Hypothalamus (tissue), 51 donors: ENCODE measurements around the gene CDK5RAP2.
A peak's percentile ranks its signal among the peaks of the same experiment; 100 is the strongest.

Experiments
- DNase-seq, 51 donors: peaks; one replicate each; lab custom pipeline; 2025; lab: John Stamatoyannopoulos, UW

The CDK5RAP2 gene

DNA sequence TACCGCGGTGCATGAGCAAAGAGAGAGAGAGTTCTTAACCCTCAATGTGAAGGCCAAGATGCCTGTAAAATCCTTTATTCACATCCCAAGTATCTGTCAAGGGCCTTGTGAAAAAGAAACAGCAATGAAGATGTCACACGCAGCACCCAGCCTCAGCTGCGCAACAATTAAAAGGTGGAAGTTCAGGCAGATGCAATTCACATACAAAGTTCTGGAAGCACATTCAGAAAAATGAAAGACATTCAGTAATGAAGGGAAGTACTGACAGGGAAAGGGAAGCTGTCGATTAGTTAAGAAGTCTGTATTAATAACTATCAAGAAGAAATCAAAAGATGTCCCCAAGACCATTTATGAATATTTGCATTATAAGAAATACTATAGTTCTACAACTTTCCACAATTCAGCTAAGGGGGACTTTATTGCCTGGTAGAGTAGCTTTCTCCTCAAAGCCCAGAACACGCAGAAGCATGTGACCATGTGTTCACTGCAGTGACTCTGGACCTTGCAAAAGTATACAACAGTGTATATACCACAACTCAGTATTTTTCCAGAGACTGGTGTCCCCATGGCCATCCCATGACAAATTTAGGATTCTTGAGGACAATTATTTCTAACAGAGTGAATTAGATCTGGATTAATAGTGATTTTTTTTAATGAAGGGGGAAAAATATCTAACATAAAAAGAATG, 137.5 kb downstream of the CDK5RAP2 start:
- no peak for DNase-seq

DNA sequence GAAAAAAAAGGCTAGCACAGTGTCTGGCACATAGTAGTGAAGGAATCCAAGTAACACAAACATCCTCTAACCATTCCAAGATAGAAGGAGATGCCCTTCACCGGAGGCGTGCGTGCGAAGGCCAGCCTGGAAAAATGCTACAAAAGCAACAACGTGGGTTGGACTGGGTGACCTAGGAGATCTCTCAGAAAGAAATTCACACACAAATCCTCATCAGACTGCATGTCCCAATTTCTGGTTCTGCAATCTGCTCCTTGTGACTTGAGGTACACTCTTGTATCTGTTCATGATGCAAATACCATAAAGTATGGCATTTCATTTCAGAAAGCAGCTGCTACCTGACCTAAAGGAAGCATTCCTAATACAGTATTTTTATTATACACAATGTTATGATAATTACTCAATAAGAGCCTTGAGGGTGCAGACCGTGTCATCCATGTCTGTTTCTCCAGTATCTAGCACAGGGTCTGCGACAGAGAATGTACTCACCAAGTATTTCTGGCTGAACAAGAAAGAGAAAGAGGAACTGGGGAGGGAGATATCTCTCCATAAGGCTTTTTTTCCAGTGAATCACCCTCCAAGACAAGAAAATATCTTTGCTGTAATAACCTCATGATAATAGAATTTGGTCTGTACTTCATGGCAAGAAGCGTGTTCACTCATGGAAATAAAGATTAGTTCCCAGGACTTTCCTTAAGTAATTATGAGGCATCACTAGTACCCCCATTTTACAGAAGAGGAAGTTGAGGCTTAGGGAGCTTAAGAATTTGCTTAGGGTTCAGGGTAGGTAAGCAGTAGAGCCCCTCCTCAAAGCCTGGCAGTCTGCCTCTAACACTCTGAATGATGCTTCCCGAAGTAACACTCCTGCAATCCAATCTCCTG, 138.3 kb downstream of the CDK5RAP2 start:
- no peak for DNase-seq

DNA sequence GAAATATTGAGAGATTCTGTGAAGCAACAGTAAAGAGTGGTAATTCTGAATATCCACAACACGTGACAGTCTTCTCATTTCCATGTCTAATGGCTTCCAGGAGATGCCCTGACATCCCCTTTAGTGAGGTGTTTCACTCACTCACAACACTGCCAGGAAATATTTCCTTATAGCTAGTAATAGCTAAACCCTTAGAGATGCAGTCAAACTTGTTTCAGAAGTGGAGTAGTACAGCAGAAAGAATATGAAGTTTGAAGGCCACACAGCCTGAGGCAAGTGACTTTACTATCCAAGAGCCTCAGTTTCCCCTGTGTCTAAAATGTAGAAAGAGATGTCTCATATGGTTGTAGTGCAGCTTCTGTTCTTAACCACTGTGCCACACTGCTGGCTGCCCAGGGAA, 139.2 kb downstream of the CDK5RAP2 start:
- DNase-seq = no peak

DNA sequence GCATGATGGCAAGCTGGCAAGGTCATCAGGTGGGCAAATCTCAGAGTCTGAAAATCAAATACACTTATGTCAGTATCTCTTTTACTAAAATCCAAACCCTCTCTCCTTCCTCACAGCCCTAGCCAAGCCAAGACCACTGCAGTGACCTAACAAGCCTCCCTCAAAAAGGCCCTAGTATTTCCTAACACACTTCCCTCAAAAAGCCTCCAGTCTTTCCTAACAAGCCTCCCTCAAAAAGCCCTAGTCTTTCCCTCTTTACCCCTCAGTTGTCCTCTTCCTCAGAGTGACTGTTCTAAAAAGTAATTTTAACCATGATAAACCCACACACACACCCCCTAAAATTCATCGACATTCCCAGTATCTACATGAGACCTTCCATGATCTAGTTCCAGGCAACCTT, 140.0 kb downstream of the CDK5RAP2 start:
- no peak for DNase-seq

DNA sequence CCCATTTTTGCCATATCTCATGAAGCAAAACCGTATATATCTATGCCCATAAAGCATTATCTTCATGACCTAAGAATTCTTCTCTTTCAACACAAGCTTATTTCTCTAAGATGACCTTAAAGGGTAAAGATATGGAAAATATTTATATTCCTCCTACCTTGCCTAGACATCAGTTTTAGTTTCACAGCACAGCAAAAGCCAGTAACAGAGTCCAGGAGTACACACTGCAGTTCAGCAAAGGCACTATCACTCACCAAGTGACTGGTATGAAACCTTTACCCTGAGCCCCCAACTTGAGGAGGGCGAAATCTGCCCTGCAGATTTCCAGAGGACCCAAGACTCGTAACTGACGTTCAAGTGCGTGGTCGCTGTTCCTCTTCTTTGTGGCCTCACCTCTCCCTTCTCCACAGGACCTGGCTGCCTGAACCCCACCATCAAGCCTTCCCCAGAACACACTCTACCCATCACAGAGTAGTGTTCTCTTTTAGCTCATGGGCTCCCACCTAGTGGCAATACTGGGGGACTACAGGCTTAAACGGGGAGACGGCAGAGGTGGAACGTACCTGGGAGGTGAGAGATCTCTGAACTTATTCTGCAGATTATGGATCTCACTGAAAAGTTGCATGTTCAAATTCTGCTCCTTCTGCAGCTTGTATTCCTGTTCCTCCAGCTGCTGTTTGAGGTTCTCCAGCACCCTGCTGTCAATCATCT, 141.0 kb downstream of the CDK5RAP2 start:
- no peak for DNase-seq

DNA sequence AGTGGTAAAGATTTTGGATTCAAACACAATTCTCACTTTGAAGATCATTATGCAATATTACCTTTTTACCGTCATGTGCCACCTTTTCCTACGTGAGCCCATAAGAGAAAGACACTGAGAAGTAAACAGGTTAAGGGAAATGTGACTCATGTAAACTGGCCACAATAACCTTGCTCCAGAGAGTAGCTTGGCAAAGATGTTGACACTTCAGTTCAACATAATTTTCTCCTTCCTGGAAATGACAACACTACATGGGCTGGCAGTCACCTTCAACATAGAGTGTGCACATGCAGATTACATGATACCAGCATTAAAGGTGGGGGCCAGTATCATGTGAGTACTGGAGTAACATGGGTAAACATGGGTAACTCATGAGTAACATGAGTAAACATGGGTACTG, 141.9 kb downstream of the CDK5RAP2 start:
- no peak for DNase-seq

DNA sequence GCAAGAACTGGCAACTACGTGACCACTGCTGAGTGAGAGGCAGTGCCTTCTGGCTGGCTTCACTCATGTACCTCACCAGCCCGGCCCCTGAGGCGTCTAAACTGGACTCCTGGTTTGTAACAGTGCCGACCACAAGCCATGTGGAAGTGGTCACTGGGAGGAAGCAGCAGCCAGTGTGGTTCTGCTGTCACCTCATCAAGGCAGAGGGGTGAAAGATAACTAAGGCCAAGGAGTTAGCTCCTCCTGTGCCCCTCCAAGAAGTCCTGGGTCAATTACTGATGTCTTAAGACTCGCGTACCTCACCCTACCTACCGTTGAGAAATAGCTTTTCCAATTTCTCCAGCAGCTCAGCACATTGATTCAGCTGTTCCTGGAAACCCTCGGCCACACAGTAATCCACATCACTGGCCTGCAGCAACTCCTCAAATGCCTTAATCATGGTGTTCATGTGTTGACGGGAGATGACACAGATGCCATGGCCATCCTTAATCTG, 142.9 kb downstream of the CDK5RAP2 start:
- peak in 3 of 51 donors; percentile 2 to 8 (median 5) for DNase-seq

DNA sequence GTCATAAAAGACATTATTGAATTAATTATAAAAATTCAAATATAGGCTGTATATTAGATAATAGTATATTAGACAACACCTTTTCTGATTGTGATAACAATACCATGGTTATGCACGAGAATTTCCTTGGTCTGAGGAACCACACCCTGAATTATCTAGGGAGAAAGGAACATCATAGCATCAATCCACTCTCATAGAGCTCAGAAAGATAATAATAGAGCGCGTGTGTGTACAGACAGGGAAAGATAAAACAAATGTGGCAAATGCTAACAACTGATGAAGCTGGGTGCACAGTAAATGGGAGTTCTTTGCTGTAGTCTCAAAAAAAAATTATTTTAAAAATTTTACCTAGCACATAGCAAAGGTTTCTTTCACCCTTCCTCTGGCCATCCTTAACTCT, 143.5 kb downstream of the CDK5RAP2 start:
- DNase-seq = no peak

DNA sequence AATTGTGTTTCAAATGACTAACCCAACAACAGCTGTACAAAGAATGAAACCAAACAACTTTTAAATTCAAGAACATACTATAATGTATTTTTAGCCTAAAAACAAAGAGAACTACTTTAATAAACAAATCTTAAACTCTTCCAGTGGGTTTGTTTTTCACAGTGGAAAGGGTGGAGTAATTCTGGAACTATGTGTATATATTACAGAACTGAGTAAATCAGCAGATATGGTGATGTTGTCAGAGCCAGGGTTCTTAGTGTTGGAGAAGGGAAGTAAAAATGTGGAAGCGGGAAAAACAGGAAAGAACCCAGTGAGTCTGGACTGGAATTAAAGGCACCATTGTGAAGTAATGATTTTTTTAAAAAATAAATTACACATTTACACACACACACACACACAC, 144.9 kb downstream of the CDK5RAP2 start:
- DNase-seq = no peak

DNA sequence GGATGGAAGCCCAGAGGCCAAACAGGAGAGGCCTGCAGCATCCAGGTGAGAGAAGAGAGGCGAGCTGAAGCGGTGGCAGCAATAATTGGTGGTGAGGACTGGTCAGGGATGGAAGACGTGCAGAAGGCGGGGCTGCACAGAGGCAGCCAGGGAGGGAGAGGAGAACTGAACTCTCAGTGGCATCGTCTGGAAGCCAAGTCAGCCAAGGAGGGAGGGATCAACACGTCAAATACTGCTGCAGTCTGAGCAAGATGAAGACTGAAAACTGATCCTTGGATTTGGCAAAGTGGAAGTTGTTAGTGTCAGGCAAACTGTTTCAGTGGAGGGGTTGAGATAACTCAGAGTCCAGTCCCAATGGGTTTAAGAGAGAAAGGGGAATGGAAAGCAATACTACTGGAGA, 145.4 kb downstream of the CDK5RAP2 start:
- no peak for DNase-seq

DNA sequence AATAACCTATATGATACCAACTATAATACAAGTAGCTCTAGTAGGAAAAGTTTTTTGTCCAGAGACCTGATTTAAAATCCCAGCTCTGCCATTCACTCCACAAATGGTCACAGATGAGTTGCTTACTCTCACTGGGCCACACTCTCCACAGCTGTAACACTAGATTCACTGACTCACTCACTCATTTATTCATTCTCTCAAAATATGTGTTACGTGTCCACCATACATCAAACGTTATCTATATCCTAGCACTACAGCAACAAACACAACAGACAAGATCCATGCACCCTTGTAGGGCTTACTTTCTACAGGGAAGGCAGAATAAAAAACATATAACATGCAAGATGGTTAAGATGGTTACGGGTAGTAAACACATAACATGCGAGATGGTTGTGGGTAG, 146.3 kb downstream of the CDK5RAP2 start:
- DNase-seq = no peak

DNA sequence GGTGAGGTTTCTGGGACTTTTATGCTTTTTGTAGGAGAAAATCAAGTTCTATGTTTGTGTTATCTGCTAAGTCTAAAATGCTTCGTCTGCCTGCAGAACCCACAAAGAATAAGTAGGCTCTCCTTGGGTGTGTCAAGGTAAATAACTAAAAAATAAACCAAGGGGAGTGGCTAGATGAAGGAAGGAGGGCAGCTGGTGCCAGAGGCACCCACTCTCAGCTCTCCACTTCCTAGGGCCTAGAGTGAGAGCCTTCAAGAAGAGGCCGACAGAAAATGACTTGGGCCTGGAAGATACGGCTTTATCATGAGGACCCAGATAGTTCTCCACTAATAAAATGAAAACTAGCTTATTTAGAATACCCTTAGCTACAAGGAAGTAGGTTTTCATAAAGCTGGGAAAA, 147.4 kb downstream of the CDK5RAP2 start:
- no peak for DNase-seq

DNA sequence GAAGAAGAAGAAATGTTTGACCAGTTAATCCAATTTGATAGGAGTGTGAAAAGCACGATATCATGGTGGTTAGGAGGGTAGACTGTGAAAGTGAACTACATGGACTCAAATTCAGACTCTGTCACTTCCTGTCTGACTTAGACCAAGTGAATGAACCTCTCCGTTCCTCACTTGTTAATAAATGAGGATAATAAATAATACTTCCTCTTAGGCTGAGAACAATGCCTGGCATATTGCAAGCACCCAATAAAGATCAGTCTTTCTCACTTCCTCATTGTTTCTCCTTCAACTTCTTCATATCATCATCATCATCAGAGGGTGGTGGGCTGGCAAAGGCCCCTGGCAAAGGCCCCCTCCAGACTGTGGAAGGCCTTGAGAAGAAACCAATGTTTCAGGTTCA, 148.7 kb downstream of the CDK5RAP2 start:
- DNase-seq = no peak

DNA sequence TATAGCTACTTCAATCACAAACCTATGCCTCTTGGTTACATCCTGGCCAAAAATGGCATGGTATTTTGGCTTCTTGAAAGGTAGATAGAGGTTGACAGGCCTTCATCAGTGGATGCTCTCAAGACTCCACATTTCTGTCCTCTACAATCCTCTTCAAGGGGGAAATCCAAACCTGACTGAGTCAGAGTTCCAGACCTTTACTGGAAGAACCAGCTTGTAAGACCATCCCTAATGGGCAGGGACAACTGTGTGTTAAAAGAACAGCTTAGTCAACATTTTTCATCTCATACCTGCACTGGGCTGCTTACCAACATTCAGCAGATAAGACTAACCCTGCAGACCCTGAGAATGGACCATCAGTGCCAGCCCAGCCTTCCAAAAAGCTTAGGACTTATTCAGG, 155.7 kb downstream of the CDK5RAP2 start:
- no peak for DNase-seq

DNA sequence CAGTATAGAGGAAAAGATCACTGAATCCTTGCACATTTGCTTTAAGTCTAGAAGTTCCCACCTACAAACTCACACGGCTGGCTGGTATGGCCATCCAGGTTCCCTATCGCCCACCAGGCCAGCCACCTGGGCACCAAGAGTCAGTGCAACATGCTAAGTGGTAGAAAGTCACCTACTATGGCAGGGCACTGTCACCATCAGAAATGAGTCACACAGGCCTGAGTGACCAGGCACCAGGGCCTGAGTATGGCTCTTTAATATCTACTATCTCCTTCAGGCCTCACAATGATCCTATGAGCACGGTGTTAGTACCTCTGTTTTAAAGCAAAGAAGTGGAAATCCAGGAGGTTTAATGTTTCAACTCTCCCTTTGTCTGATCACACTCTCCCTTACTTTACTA, 156.2 kb downstream of the CDK5RAP2 start:
- DNase-seq = no peak

DNA sequence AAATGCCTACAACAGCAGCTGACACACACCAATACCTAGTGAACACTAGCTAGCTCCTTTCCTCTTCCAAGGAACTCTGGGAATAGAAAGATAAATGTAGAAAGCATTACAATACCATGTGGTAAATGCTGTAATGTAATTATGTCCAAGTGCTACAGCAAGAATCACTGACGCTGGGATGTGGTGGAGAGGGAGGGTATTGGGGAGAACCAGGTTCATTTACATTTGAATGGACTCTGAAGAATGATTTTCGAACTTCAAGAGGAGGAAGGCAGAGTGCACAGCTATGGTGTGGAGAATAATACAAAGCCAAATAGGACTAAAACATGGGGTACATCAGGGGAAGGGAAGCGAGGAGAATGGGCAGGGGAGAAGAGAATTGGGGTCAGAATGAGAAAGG, 158.0 kb downstream of the CDK5RAP2 start:
- no peak for DNase-seq

DNA sequence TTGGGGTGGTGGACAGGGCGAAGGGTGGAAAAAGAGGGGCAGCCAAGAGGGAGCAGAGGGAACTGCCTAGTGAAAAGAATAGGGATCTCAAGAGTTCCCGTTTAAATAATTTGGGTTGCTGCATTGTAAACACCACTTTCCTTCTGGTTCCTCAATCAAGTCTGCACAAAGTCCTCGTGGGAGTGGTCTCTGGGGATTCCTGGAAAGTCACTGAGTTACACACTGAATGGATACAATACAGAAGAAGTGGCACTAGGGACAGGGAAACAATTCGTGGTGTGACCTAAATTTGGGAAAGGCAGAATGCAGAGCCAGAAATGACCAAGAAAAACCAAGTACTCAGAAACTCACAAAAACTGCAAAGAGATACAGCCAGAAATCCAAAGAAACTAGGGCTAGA, 161.7 kb downstream of the CDK5RAP2 start:
- DNase-seq = no peak

DNA sequence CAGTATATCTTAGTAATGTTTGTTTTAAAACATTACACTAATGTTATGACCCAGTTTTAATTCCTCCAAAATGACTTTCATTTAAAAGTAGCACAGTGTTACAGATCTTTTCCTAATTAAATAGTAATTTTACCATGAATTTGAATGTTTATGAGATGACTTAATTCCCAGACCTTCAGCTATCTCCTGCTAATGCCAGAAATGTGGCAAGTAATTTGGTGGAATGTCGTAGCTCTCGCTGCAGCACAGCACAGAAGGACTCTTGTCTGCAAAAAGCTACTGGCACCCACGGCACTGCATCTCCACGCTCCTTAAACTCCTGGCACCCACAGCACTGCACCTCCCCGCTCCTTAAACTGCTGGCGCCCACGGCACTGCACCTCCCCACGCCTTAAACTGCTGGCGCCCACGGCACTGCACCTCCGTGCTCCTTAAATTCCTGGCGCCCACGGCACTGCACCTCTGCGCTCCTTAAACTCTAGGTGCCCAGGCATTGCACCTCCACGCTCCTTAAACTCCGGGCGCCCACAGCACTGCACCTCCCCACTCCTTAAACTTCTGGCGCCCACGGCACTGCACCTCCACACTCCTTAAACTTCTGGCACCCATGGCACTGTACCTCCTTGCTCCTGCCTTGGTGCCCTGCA, 163.1 kb downstream of the CDK5RAP2 start:
- DNase-seq = no peak

DNA sequence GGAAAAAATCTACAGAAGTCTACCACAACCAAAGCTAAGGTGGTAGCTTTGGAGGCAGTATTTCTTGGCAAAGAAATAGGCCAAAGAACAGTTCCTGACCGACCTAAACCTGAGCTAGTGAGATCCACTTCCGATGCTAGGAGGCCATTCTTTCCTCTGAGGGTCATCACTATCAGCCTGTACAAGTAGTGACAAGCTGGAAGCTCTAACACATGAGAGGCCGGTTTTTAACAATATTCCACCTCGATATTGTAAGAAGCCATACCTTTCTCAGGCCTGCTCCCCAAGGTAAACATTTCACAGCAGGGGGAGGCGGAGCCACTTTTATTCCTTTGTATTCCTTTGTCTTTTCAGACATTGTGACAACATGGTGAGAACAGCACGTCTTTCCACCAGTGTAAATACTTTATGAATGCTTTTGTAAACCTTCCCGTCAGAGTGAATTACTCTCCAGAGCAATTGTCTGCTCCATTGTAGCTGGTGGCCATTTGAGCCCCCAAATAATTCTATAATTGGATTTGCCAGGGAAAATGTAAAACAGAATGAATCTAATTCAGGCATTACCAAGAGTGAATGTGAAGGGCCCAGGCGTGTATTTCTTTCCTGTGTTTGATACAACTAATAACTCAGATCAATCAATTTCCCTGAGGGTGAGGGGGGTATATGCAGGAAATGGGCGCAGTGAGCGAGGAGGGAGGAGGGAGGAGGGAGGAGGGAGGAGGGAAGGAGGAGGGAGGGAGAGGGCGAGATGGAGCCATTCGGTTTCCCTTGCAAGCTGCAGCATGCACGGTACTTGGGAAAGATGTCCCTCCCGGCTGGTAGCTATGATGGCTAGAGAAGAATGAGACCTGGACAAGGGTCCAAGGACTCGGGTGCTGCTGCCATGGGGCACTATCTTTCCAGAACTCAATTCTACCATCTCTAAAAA, 166.6 kb downstream of the CDK5RAP2 start:
- DNase-seq = no peak

DNA sequence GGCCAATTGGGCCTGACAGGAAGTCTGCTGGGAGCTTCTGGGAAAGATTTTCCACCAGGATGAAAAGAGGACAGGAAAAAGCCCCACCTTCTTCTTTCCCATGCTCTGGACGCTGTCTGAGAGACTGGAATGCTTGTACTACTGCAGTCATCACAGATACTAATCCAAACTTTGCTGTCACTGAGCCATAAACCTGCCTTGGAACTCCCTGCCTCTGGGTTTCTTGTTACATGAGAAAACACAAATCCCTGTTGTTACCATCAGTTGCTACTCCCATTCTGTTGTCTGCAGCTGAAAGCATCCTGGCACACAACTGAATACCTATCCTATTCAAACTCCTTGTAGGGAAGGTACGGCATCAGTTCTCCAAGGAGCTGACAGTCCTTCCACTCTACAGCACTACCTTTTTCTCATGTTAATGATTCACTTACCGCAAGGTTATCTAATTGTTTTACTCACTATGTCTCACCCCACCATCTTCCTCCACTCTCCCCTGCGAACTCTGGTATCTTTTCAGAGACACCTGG, 167.5 kb downstream of the CDK5RAP2 start:
- DNase-seq = no peak
